GM20000 (cell line): ENCODE data around the gene MTTP.

Experiments used
- DNase-seq: peaks from one replicate; pipeline ENCODE4 v3.0.0; 2012; ENCODE audit warnings: low spot score
- TF ChIP-seq, protein P1 (sequence below): IDR thresholded peaks from 2 replicates; pipeline ENCODE4 v1.5.1; 2012; ENCODE audit warnings: mild to moderate bottlenecking, control low read depth; ENCODE audit errors: extremely low read depth, missing control alignments

MTTP gene

DNA sequence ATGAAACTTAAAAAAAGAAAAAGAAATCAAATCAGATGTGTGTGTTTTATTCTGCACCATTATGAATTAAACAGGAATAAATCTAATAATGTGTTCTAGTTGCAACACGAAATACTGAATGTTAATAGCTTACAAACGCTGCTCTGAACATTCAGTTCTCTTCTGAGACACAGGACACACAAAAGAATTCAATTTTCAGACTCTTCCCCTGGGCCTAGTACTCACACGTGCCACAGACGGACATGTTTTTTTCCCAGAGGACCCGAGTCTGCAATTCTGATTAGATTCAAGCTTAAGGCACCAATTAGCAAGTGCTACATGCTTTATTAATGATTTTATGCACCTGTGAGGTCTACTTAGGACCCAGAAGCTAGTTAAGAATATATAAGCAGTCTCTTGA is 62.5 kb downstream of the MTTP start:
- DNase-seq, result no peak
- TF ChIP-seq, protein P1, sequence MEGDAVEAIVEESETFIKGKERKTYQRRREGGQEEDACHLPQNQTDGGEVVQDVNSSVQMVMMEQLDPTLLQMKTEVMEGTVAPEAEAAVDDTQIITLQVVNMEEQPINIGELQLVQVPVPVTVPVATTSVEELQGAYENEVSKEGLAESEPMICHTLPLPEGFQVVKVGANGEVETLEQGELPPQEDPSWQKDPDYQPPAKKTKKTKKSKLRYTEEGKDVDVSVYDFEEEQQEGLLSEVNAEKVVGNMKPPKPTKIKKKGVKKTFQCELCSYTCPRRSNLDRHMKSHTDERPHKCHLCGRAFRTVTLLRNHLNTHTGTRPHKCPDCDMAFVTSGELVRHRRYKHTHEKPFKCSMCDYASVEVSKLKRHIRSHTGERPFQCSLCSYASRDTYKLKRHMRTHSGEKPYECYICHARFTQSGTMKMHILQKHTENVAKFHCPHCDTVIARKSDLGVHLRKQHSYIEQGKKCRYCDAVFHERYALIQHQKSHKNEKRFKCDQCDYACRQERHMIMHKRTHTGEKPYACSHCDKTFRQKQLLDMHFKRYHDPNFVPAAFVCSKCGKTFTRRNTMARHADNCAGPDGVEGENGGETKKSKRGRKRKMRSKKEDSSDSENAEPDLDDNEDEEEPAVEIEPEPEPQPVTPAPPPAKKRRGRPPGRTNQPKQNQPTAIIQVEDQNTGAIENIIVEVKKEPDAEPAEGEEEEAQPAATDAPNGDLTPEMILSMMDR, result no peak

DNA sequence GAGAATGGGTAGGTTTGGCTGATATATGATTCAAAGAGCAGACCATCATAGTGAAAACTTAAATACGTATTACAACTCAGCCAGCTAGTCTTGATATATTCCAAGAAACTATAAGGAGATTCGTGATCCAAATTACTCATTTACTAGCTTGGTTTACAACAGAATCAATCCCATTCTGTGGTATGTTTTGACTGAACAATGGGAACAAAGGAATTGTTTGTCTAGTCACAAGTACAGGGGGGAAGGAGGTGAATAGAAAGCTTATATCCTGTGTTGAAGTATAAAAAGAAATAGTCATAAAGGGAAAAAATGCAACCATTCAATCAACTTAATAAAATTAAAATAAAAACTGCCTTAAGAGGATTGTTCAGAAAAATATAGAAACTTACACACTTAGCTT is 66.1 kb downstream of the MTTP start:
- no peak for DNase-seq
- TF ChIP-seq, protein P1, result no peak

DNA sequence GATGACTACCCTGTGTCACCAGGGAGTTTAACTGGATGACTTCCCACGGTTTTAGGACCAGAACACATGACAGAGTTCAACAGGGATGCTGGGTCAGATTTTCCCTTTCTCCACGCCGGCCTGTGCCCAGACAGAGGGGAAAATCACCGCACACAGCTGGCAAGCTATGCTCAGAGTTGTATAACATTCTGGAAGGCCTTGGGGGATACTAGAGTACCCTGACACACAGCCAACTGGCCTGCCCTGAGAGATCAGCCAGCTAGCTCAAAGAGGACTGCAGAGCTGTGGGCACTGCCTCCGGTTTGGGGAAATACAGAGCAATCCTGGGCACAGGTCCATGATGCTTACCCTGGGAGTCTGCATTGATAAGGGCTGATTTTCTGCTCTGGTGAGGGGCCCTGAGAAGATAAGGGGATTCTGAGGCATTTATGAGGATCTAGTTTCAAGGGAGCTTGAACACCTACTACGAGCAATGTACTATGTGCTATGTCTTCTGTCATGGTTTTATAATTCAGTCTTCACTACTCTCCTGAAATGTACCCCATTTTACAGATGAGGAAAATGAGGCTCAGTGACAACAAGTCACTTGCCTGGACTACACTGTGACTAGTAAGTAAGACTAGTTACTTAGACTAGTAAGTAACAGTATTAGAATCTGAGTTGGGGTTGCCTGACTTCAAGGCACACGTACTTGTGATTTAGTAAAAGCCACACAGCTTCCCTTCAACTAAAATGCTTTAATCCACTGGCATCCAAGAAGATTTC is 68.3 kb downstream of the MTTP start:
- no peak for DNase-seq
- TF ChIP-seq, protein P1, result no peak

DNA sequence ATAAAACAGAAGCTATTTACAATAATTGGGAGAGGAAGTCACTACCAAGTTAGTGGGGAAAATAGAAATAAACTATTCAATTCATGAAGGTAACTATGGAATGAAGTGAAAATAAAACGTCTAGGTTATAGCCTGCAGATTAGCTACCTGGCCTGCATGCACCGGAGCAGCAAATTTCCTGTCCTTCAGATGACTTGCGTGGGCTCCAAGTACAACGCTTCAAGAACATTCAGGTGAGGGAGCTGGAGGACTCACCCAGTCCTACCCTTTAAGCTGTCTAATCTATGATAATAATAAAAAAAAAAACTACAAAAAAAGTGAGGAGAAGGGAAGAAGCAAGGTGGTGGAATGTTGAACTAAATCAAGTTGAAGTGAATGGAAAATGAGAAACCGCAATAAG is 69.8 kb downstream of the MTTP start:
- TF ChIP-seq, protein P1, result no peak
- DNase-seq, result no peak

DNA sequence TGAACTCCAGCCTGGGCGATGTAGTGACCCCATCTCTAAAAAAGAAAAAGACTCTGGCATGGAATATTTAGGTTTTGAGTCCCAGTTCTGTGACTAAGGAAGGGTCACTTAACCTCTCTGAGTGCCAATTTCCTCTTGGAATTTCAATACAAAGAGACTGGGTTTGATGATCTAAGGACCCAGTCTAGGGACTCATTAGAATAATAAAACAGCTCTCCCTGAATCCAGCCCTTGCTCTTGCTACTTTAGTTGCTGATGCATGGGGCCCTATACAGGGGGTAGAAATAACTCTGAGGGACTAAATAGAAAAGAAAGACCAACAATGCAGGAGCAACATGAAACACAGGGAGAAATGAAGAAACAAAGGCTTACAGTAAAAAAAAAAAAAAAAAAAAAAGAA is 70.4 kb downstream of the MTTP start:
- DNase-seq, result no peak
- TF ChIP-seq, protein P1, result no peak

DNA sequence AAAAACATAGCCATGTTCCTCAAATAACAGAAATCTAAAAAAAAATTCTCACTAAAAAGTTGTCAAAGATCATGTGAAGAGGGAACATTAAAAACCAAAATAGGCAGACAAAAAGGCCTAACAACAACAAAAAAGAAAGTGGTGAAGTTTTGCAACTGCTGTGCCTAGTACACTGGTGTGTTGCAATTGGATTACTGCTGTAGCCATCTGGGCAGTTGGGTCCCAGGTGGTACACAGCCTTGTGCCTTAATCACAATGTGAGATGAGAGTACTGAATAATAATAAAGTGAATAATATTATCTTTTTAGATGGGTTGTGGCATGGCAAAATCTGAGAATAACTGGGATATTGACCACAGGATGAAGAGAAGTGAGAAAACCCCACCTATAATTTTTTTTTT is 71.0 kb downstream of the MTTP start:
- TF ChIP-seq, protein P1, result no peak
- no peak for DNase-seq

DNA sequence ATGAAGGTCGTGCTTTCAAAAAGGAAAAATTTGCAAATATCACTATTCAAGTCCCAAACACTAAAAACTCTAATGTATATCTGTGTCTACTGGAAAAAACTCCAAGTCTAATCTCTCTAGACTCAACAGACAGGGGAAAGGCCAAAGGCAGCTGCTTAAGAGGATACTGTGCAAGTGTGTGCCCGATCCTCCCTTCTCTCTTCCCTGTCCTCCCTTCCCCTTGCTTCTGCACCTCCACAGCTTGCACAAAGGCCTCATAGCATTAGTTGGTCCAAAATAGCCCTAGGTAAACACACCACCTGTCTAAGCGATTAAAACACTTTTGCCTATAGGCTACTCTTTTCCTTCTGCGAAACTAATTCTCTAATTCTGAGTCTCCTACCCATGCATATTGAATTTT is 72.4 kb downstream of the MTTP start:
- no peak for DNase-seq
- TF ChIP-seq, protein P1, result no peak
